HCT116 (cell line): ENCODE results near the gene KCNE4. TPM values are rescaled to one million over a fixed set of nuclear protein-coding genes. Genes with fewer than 3 reads are reported as not detected.

Experiments used
- ATAC-seq: fragments of 200-7000 bp; cut with Tn5 transposase; 2 replicates; pipeline ENCODE4 v1.9.1; 2020; ENCODE audit warnings: mild to moderate bottlenecking, moderate library complexity
- BruUV-seq: library from RNA; stranded (reverse); fragments of 400-500 nt; replicated peaks from 2 replicates; lab custom pipeline; 2021; lab: Mats Ljungman, UMichigan
- CTCF ChIA-PET: fragments of 300-600 bp; sonication (Branson Sonifier 250); formaldehyde crosslinking; loops from one replicate; lab custom pipeline; 2021; ENCODE audit warnings: antibody characterized with exemption; lab: Charles Lee
- POLR2A ChIA-PET: fragments of 300-600, 350-600 bp; sonication (Branson Sonifier 250); formaldehyde crosslinking; loops from one replicate; lab custom pipeline; 2021; ENCODE audit warnings: antibody characterized with exemption; lab: Charles Lee
- RAD21 ChIA-PET, 2 experiments: fragments of 300-600 bp; sonication (Branson Sonifier 250); formaldehyde crosslinking; loops; one replicate each; lab custom pipeline; 2023; ENCODE audit warnings: low total read pairs in 2 of 2; ENCODE audit not compliant: uncharacterized antibody in 2 of 2, unreplicated experiment in 2 of 2, low non-redundant PET in 1 of 2; lab: Charles Lee
- DNase-seq: peaks from one replicate; pipeline ENCODE4 v3.0.0-alpha.2; 2010; ENCODE audit warnings: low read depth, low spot score
- H2AFZ ChIP-seq: fragments of 200-600 bp; shearing (Covaris generic), sonication (generic); 2 replicates; pipeline ENCODE4 v1.6.1; 2017; ENCODE audit warnings: low read depth, mixed run types, mixed read lengths, antibody characterized with exemption, low read length; ENCODE audit not compliant: poor library complexity, severe bottlenecking
- H3K27ac ChIP-seq: 2 replicates; pipeline ENCODE4 v1.5.1; 2012; ENCODE audit warnings: low read depth, low read length
- H3K27me3 ChIP-seq: fragments of 200-600 bp; sonication (generic); 2 replicates; pipeline ENCODE4 v1.6.1; 2016; ENCODE audit warnings: mixed run types, low read length, mixed read lengths; ENCODE audit not compliant: insufficient read depth
- H3K36me3 ChIP-seq, 2 experiments: fragments of 200-500 bp in 1 of 2; fragments of 200-600 bp in 1 of 2; sonication (Bioruptor generic) in 1 of 2; sonication (generic) in 1 of 2; 2 replicates each; pipeline versions ENCODE4 v1.5.1 to v1.6.1; 2014 to 2016; ENCODE audit warnings: low read length in 2 of 2, inconsistent platforms in 1 of 2, mixed read lengths in 1 of 2, mixed run types in 1 of 2; ENCODE audit not compliant: insufficient read depth in 2 of 2, control insufficient read depth in 1 of 2
- H3K4me1 ChIP-seq, 2 experiments: fragments of 200-600 bp in 1 of 2; sonication (generic) in 1 of 2; 2 replicates each; pipeline versions ENCODE4 v1.5.1 to v1.6.1; 2012 to 2017; ENCODE audit warnings: low read length in 2 of 2, inconsistent platforms in 1 of 2, mild to moderate bottlenecking in 1 of 2, mixed read lengths in 1 of 2, mixed run types in 1 of 2, moderate library complexity in 1 of 2; ENCODE audit not compliant: insufficient read depth in 2 of 2, control insufficient read depth in 1 of 2
- H3K4me2 ChIP-seq: fragments of 200-600 bp; sonication (generic); 2 replicates; pipeline ENCODE4 v1.6.1; 2017; ENCODE audit warnings: mixed run types, low read length, mixed read lengths
- H3K4me3 ChIP-seq, 2 experiments: fragments of 200-600 bp in 1 of 2; sonication (generic) in 1 of 2; replicated peaks in 1 of 2; 2 replicates each; pipeline ENCODE4 v1.5.1; 2011 to 2016; ENCODE audit warnings: low read length in 2 of 2, control low read depth in 1 of 2, low read depth in 1 of 2, mild to moderate bottlenecking in 1 of 2, mixed read lengths in 1 of 2, mixed run types in 1 of 2
- H3K79me2 ChIP-seq: fragments of 200-600 bp; sonication (generic); 2 replicates; pipeline ENCODE4 v1.6.1; 2017; ENCODE audit warnings: mild to moderate bottlenecking, mixed run types, low read length, moderate library complexity, mixed read lengths; ENCODE audit not compliant: insufficient read depth
- H3K9ac ChIP-seq: fragments of 200-600 bp; sonication (generic); 2 replicates; pipeline ENCODE4 v1.6.1; 2016; ENCODE audit warnings: low read length, mixed read lengths
- H3K9me2 ChIP-seq: fragments of 200-600 bp; sonication (generic), shearing (Covaris generic); 2 replicates; pipeline ENCODE4 v1.6.1; 2017; ENCODE audit warnings: mixed run types, mild to moderate bottlenecking, moderate library complexity; ENCODE audit not compliant: insufficient read depth
- H3K9me3 ChIP-seq, 2 experiments: fragments of 200-500 bp in 1 of 2; fragments of 200-600 bp in 1 of 2; sonication (Bioruptor generic) in 1 of 2; sonication (generic) in 1 of 2; 2 replicates each; pipeline ENCODE4 v1.6.1; 2014 to 2017; ENCODE audit warnings: low read length in 2 of 2, mixed read lengths in 2 of 2, inconsistent platforms in 1 of 2, low read depth in 1 of 2, mild to moderate bottlenecking in 1 of 2, mixed run types in 1 of 2, moderate library complexity in 1 of 2; ENCODE audit not compliant: control insufficient read depth in 1 of 2, insufficient read depth in 1 of 2
- H4K20me1 ChIP-seq: fragments of 200-600 bp; sonication (generic), shearing (Covaris generic); 2 replicates; pipeline ENCODE4 v1.6.1; 2017; ENCODE audit warnings: mixed run types, mild to moderate bottlenecking, moderate library complexity; ENCODE audit not compliant: insufficient read depth
- RAD21 ChIP-seq: IDR thresholded peaks from 2 replicates; pipeline ENCODE4 v1.6.1; 2012; ENCODE audit warnings: low read depth, mild to moderate bottlenecking
- SIN3A ChIP-seq: IDR thresholded peaks from 2 replicates; pipeline ENCODE4 v1.6.1; 2012; ENCODE audit warnings: low read depth
- intact Hi-C: fragments of 100-400 bp; cut with micrococcal nuclease; formaldehyde crosslinking; loops from 2 replicates; pipeline ENCODE4 v1.10.0; 2022
- total RNA-seq: library from RNA; stranded (reverse); gene quantifications from one replicate; pipeline ENCODE4 v1.2.1, GENCODE V29; 2021; ENCODE audit not compliant: unreplicated experiment

Gene KCNE4
- total RNA-seq, 1 experiment from 2014 or later = not detected

DNA sequence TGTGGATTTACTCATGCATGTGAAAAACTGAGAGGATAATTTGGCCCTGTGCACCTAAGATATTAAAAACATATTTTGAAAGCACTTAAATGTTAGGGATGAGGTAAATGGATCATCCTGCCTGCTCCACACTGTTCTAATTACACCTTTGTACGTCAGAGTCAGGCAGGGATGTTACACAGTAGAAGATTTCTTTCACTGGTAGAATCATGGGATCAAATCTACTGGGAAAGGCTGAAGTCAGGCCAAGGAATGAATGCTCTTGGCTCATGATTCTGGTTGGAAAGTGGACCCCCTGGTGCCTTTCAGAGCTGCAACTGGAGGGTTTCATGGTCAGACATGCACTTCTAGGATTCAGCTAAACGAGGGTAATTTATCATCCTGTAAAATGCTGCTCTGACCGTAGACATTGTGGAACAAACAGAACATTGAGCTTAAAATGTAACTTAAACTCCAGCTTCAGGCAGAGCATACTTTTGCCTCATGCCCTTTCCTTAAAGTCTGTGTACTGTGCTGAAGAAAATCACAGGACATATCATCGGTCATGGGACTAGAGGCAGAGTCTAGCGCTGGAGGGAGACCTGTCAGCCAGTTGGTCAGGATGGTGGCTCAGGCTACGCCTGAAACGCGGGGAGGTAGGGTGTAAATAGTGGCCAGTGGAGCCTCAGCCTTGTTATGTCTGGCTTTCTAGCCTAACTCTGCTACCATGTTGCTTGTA lies 4.9 kb downstream of the KCNE4 start:
- ChIA-PET POLR2A (no interaction called here), CTCF (no interaction called here), RAD21 (no interaction called here)
- Histone ChIP-seq H3K4me3 (no peak overlapping the region), H3K4me2 (no peak overlapping the region), H3K79me2 (no peaks in the 10 kb centered on the region), H4K20me1 (no peaks in the 10 kb centered on the region), H3K27ac (no peak overlapping the region), H3K27me3 (no peaks in the 10 kb centered on the region), H3K9me2 (no peaks in the 10 kb centered on the region), H2AFZ (no peak overlapping the region), H3K4me1 (peaks cover 0 to 7% of the 10 kb centered on the region in 2 experiments; a peak in 1 of 4 replicates), H3K9me3 (no peaks in the 10 kb centered on the region), H3K9ac (no peak overlapping the region), H3K36me3 (no peaks in the 10 kb centered on the region)
- TF ChIP-seq RAD21 = no peak
- ATAC-seq (no peak), DNase-seq (no peak)
- BruUV-seq = no TSS peak
- intact Hi-C loops = no loop called here

DNA sequence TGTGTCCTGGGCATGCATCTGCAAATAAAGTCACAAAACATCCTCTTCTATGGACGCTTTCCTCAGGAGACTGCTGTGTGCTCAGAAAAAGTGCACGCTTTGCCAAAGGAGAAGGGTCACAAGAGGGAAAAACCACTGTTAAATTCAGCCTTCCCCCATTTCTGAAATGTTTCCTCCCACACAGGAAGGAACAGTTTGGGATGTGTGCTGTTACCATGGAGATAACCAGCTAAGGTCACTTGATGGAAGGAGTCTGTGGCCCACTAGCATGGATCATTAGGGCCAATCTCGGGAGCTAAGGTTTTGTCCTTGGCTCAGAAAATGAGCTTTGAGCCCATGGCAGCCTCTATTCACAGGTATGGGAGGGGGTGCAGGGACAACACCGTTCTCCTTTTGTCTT lies 5.6 kb downstream of the KCNE4 start:
- POLR2A ChIA-PET = no interaction called here

More for the DNA sequence above, 5.6 kb downstream of the KCNE4 start:
- no peaks in the 10 kb centered on the region for H3K9me2 ChIP-seq
- H3K36me3 ChIP-seq = no peaks in the 10 kb centered on the region
- RAD21 ChIA-PET = no interaction called here
- no peak for TF ChIP-seq SIN3A
- TF ChIP-seq, all 23 proteins: peak for 0
- no peaks in the 10 kb centered on the region for H3K9me3 ChIP-seq
- intact Hi-C loops = no loop called here
- no TSS peak for BruUV-seq
- no peaks in the 10 kb centered on the region for H3K27me3 ChIP-seq
- no peak overlapping the region for H3K9ac ChIP-seq
- ATAC-seq (no peak), DNase-seq (no peak)
- no peaks in the 10 kb centered on the region for H4K20me1 ChIP-seq
- no peak overlapping the region for H3K4me3 ChIP-seq
- CTCF ChIA-PET = no interaction called here
- no peak overlapping the region for H3K27ac ChIP-seq
- no peak overlapping the region for H2AFZ ChIP-seq
- no peak overlapping the region for H3K4me2 ChIP-seq
- no peaks in the 10 kb centered on the region for H3K79me2 ChIP-seq
- peaks cover 0 to 7% of the 10 kb centered on the region in 2 experiments; a peak in 1 of 4 replicates for H3K4me1 ChIP-seq
